GM21576 (cell line): ENCODE results near the gene SERP1.
"Not testable (repeated sequence)": the region's sequence is repeated elsewhere in the genome, so short reads cannot be mapped to it uniquely, and the experiment has no call there.

Experiments
- ATAC-seq: cut with Tn5 transposase; IDR thresholded peaks from one replicate; pipeline ENCODE4 v1.9.1; 2021; ENCODE audit warnings: mild to moderate bottlenecking, moderate library complexity; ENCODE audit not compliant: unreplicated experiment

The SERP1 gene

GRCh38 chr3:150540297-150540696, 6.0 kb downstream of the SERP1 start:
- ATAC-seq = no peak

- no peak for ATAC-seq
Measured at GRCh38 chr3:150538324-150539208, 7.7 kb downstream of the SERP1 start.

- no peak for ATAC-seq
Measured at GRCh38 chr3:150535204-150535603, 11.1 kb downstream of the SERP1 start.

GRCh38 chr3:150531775-150532174, 14.5 kb downstream of the SERP1 start:
- no peak for ATAC-seq

- no peak for ATAC-seq
Measured at GRCh38 chr3:150528354-150528797, 17.9 kb downstream of the SERP1 start.

- no peak for ATAC-seq
Measured at GRCh38 chr3:150527464-150528255, 18.6 kb downstream of the SERP1 start.

GRCh38 chr3:150523538-150523937, 22.8 kb downstream of the SERP1 start:
- ATAC-seq = no peak

GRCh38 chr3:150521463-150521862, 24.8 kb downstream of the SERP1 start:
- ATAC-seq = no peak

GRCh38 chr3:150520408-150520807, 25.9 kb downstream of the SERP1 start:
- ATAC-seq = no peak

- no peak for ATAC-seq
Measured at GRCh38 chr3:150519026-150519425, 27.3 kb downstream of the SERP1 start.

- ATAC-seq = no peak
Measured at GRCh38 chr3:150515210-150515609, 31.1 kb downstream of the SERP1 start.

GRCh38 chr3:150511122-150511821, 35.0 kb downstream of the SERP1 start:
- ATAC-seq = no peak

- ATAC-seq = no peak
Measured at GRCh38 chr3:150509780-150510179, 36.5 kb downstream of the SERP1 start.

GRCh38 chr3:150508401-150508800, 37.9 kb downstream of the SERP1 start:
- no peak for ATAC-seq

- no peak for ATAC-seq
Measured at GRCh38 chr3:150504483-150504882, 41.8 kb downstream of the SERP1 start.

GRCh38 chr3:150503402-150504099, 42.7 kb downstream of the SERP1 start:
- ATAC-seq = no peak

GRCh38 chr3:150500960-150501359, 45.3 kb downstream of the SERP1 start:
- ATAC-seq = not testable (repeated sequence)

GRCh38 chr3:150497956-150498355, 48.3 kb downstream of the SERP1 start:
- ATAC-seq = no peak

GRCh38 chr3:150495563-150496168, 50.6 kb downstream of the SERP1 start:
- ATAC-seq = no peak

GRCh38 chr3:150495149-150495548, 51.1 kb downstream of the SERP1 start:
- ATAC-seq = no peak
